ENCODE data around the gene SMCO4.

Gene SMCO4

GRCh38 chr11:93478841-93479240 lies 64.3 kb downstream of the SMCO4 start:
- Histone ChIP-seq H3K36me3 (peaks cover 40% of the 10 kb centered on the region), H3K4me1 (peaks cover 2% of the 10 kb centered on the region; the same call in 1 of the 2 replicates), H3K4me3 (ENCODE audit: low read depth, low read length) (no peak overlapping the region), H3K9me3 (no peaks in the 10 kb centered on the region; the same call in 1 of the 2 replicates), H3K27me3 (no peaks in the 10 kb centered on the region)
- TF ChIP-seq CTCF (IDR thresholded peaks at IDR 0.05; ENCODE audit: low read depth, low read length): no peak
- DNase-seq: no peak

DNA sequence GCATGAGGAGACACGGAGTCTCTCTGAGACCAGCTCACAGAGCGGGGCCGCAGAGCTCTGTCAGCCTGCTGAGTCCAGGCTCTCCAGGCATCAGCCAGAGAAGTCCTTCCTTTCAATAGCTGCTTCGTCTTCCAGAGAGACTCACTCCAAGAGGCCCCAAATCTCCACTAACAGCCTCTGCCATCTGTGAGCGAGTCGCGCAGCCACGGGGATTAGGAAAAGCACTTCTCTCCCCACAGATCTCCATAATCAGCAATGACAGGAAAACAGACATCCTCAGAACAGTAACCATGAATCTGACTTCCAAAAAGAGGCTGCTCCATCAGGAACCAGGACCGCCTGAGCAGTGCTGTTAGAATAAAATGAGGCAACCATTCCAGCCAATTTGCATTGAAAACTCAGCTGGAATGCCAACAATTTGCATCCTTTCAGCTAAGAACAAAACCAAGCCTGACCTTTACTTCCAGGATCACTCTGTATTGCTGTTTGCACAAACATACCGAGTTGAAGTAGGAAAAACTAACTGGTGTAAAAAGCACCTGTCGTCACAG lies 65.4 kb downstream of the SMCO4 start:
- Histone ChIP-seq H3K36me3 (peaks cover 40% of the 10 kb centered on the region), H3K9me3 (no peaks in the 10 kb centered on the region; the same call in 1 of the 2 replicates), H3K4me1 (peaks cover 2% of the 10 kb centered on the region; the same call in 1 of the 2 replicates), H3K4me3 (ENCODE audit: low read depth, low read length) (no peak overlapping the region), H3K27me3 (no peaks in the 10 kb centered on the region)
- TF ChIP-seq CTCF (IDR thresholded peaks at IDR 0.05; ENCODE audit: low read depth, low read length): no peak
- no peak for DNase-seq

DNA sequence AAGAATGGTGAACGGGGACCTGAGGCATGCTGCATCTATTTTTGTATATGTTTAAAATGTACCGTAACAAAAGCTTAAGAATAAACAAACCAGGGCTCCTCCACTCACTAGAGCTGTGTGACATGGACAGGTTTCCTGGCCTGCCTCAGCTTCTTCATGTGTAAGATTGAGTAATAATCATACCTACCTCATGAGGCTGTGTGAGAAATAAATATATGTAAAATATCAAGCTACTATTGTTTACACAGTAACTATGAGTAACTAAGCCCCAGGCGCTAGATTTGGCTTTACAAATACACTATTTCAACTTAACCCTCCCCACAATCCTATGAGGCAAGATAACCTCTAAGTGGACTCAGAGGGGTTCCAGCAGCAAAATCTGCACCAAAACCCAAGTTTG lies 66.4 kb downstream of the SMCO4 start:
- H3K4me3 ChIP-seq (ENCODE audit: low read depth, low read length): no peak overlapping the region
- DNase-seq: no peak
- peaks cover 40% of the 10 kb centered on the region for H3K36me3 ChIP-seq
- no peaks in the 10 kb centered on the region; the same call in 1 of the 2 replicates for H3K9me3 ChIP-seq
- TF ChIP-seq CTCF (IDR thresholded peaks at IDR 0.05; ENCODE audit: low read depth, low read length): no peak
- H3K27me3 ChIP-seq: no peaks in the 10 kb centered on the region
- H3K4me1 ChIP-seq: peaks cover 2% of the 10 kb centered on the region; the same call in 1 of the 2 replicates

GRCh38 chr11:93474123-93474522 lies 69.1 kb downstream of the SMCO4 start:
- no peak for DNase-seq
- no peak overlapping the region for H3K4me3 ChIP-seq (ENCODE audit: low read depth, low read length)
- peaks cover 2% of the 10 kb centered on the region; the same call in 1 of the 2 replicates for H3K4me1 ChIP-seq
- H3K36me3 ChIP-seq: peaks cover 38% of the 10 kb centered on the region
- no peak for TF ChIP-seq CTCF (IDR thresholded peaks at IDR 0.05; ENCODE audit: low read depth, low read length)
- no peaks in the 10 kb centered on the region; the same call in 1 of the 2 replicates for H3K9me3 ChIP-seq
- no peaks in the 10 kb centered on the region for H3K27me3 ChIP-seq

DNA sequence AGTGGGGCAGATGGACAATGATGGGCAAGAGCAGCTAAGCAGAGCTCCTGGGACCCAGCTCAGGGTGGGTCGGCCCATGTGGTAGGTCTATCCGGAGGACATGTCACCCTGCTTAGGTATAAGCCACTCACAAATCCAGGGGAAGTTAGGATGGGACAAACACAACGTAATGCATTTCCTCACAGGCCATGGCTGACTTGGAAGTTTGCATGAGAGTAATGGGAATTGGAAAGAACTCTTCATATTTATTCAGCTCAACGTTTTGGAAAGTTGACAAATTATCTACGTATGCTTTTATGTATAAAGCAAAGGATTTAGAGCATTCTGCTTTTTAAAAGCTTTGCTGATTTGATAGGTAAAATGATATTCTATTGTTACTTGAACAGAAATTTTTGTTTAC lies 74.9 kb downstream of the SMCO4 start:
- no peaks in the 10 kb centered on the region for H3K36me3 ChIP-seq
- DNase-seq: no peak
- no peak for TF ChIP-seq CTCF (IDR thresholded peaks at IDR 0.05; ENCODE audit: low read depth, low read length)
- H3K27me3 ChIP-seq: no peaks in the 10 kb centered on the region
- H3K4me1 ChIP-seq: no peaks in the 10 kb centered on the region
- no peaks in the 10 kb centered on the region for H3K9me3 ChIP-seq
- no peak overlapping the region for H3K4me3 ChIP-seq (ENCODE audit: low read depth, low read length)

GRCh38 chr11:93467054-93467453 lies 76.1 kb downstream of the SMCO4 start:
- no peak for DNase-seq
- TF ChIP-seq CTCF (IDR thresholded peaks at IDR 0.05; ENCODE audit: low read depth, low read length): no peak
- Histone ChIP-seq H3K27me3 (no peaks in the 10 kb centered on the region), H3K4me3 (ENCODE audit: low read depth, low read length) (no peak overlapping the region), H3K4me1 (no peaks in the 10 kb centered on the region), H3K9me3 (no peaks in the 10 kb centered on the region), H3K36me3 (no peaks in the 10 kb centered on the region)
